K562 (cell line): ENCODE measurements around the gene ARL2. TPM values are rescaled to one million over a fixed set of nuclear protein-coding genes. Genes with fewer than 3 reads are reported as not detected.
A peak's percentile ranks its signal among the peaks of the same experiment; 100 is the strongest.

Source experiments
- ATAC-seq: fragments of 200-7000 bp; cut with Tn5 transposase; 3 replicates; pipeline ENCODE4 v1.9.1; 2020; ENCODE audit warnings: moderate library complexity
- BruUV-seq: library from RNA; stranded (reverse); fragments of 400-500 nt; replicated peaks from 2 replicates; lab custom pipeline; 2021; lab: Mats Ljungman, UMichigan
- CTCF ChIA-PET: fragments of 300-600 bp; formaldehyde crosslinking; extraction: SDS; loops from one replicate; lab custom pipeline; 2021; ENCODE audit warnings: low intra/inter-chr PET ratio; lab: Yijun Ruan, JAX
- POLR2A ChIA-PET: fragments of 300-600, 350-650 bp; sonication (Branson Sonifier 250); formaldehyde crosslinking; extraction: SDS; loops from one replicate; lab custom pipeline; 2021; ENCODE audit warnings: antibody characterized with exemption, inconsistent platforms; lab: Yijun Ruan, JAX
- DNase-seq, 4 experiments: peaks; one replicate each; pipeline versions ENCODE4 v3.0.0 to v3.0.0-alpha.2; 2011 to 2018; ENCODE audit warnings: low spot score in 3 of 4, mixed read lengths in 3 of 4; ENCODE audit errors: extremely low read depth in 1 of 4
- FAIRE-seq: peaks from 2 replicates; lab custom pipeline; 2011; peaks lifted over from hg19 to GRCh38; lab: Jason Lieb, UNC
- H2AFZ ChIP-seq: 2 replicates; pipeline ENCODE4 v1.6.0; 2011; ENCODE audit warnings: low read depth, low read length, control low read depth, inconsistent platforms
- H3K27ac ChIP-seq: fragments of 200-600 bp; 3 replicates; pipeline ENCODE4 v1.8.0; 2011; ENCODE audit warnings: low read depth, mild to moderate bottlenecking, control low read depth, inconsistent platforms, low read length, moderate library complexity, mixed read lengths; ENCODE audit errors: extremely low read depth
- H3K27me3 ChIP-seq, 2 experiments: fragments of 300-600 bp in 1 of 2; 2 replicates in 1 of 2; 3 replicates in 1 of 2; pipeline versions ENCODE4 v1.6.0 to v1.8.0; 2011; ENCODE audit warnings: inconsistent platforms in 2 of 2, low read length in 2 of 2, mild to moderate bottlenecking in 1 of 2, mixed read lengths in 1 of 2, moderate library complexity in 1 of 2; ENCODE audit not compliant: control insufficient read depth in 2 of 2, insufficient read depth in 2 of 2
- H3K36me3 ChIP-seq: fragments of 300-600 bp; 3 replicates; pipeline ENCODE4 v1.8.0; 2011; ENCODE audit warnings: mild to moderate bottlenecking, low read length, inconsistent platforms; ENCODE audit not compliant: control insufficient read depth, insufficient read depth
- H3K4me1 ChIP-seq, 2 experiments: fragments of 200-600 bp in 1 of 2; replicated peaks in 1 of 2; 2 replicates in 1 of 2; 3 replicates in 1 of 2; pipeline versions ENCODE4 v1.5.1 to v1.8.0; 2011; ENCODE audit warnings: inconsistent platforms in 2 of 2, low read length in 2 of 2, mild to moderate bottlenecking in 1 of 2, mixed read lengths in 1 of 2, moderate library complexity in 1 of 2; ENCODE audit not compliant: control insufficient read depth in 2 of 2, insufficient read depth in 2 of 2
- H3K4me2 ChIP-seq: 2 replicates; pipeline ENCODE4 v1.6.1; 2011; ENCODE audit warnings: low read length, control low read depth, inconsistent platforms, mixed read lengths; ENCODE audit not compliant: insufficient read depth
- H3K4me3 ChIP-seq: fragments of 200-600 bp; sonication (generic), shearing (Covaris generic); 2 replicates; pipeline ENCODE4 v1.5.1; 2016; ENCODE audit warnings: control low read depth, inconsistent platforms
- H3K79me2 ChIP-seq: fragments of 200-600 bp; 3 replicates; pipeline ENCODE4 v1.8.0; 2011; ENCODE audit warnings: low read length, inconsistent platforms; ENCODE audit not compliant: control insufficient read depth, insufficient read depth
- H3K9ac ChIP-seq, 2 experiments: 2 replicates each; pipeline versions ENCODE4 v1.6.0 to v1.6.1; 2011; ENCODE audit warnings: low read depth in 2 of 2, low read length in 2 of 2, control low read depth in 1 of 2, inconsistent platforms in 1 of 2, mild to moderate bottlenecking in 1 of 2, mixed read lengths in 1 of 2; ENCODE audit not compliant: insufficient read depth in 1 of 2
- H3K9me1 ChIP-seq: one replicate; pipeline ENCODE4 v1.6.0; 2011; ENCODE audit warnings: inconsistent platforms, mild to moderate bottlenecking, low read length, moderate library complexity; ENCODE audit not compliant: control insufficient read depth, insufficient read depth
- H3K9me3 ChIP-seq: replicated peaks from 2 replicates; pipeline ENCODE4 v1.5.1; 2011; ENCODE audit warnings: low read depth, low read length, inconsistent platforms; ENCODE audit not compliant: control insufficient read depth, insufficient read depth
- H4K20me1 ChIP-seq: replicated peaks from 2 replicates; pipeline ENCODE4 v1.6.1; 2011; ENCODE audit warnings: low read length, inconsistent platforms, mixed read lengths; ENCODE audit not compliant: control insufficient read depth, insufficient read depth
- EWSR1 ChIP-seq: fragments of 450-650 bp; IDR thresholded peaks from 2 replicates; pipeline ENCODE4 v1.6.1; 2018; ENCODE audit warnings: borderline replicate concordance, mild to moderate bottlenecking, low read depth, moderate library complexity; ENCODE audit not compliant: partially characterized antibody
- HLTF ChIP-seq: fragments of 450-650 bp; IDR thresholded peaks from 2 replicates; pipeline ENCODE4 v1.6.1; 2016
- MYC ChIP-seq, 2 experiments: fragments of 250-450 bp in 1 of 2; sonication (Bioruptor Pico) in 1 of 2; IDR thresholded peaks; 2 replicates each; pipeline versions ENCODE4 v1.5.1 to v1.6.1; 2012 to 2021; ENCODE audit warnings: low read depth in 2 of 2, borderline replicate concordance in 1 of 2, improper control_type of control experiment in 1 of 2, low read length in 1 of 2, mild to moderate bottlenecking in 1 of 2, moderate library complexity in 1 of 2
- NCOA4 ChIP-seq: fragments of 450-650 bp; IDR thresholded peaks from 2 replicates; pipeline ENCODE4 v1.6.1; 2018; ENCODE audit warnings: mild to moderate bottlenecking; ENCODE audit not compliant: partially characterized antibody
- WGBS: fragments of 100-300 bp; shearing (Covaris generic); methylation state at CpG from one replicate; pipeline ENCODE4 v1.1.6; 2016; ENCODE audit warnings: low coverage, mixed read lengths; ENCODE audit not compliant: insufficient coverage; ENCODE audit errors: missing lambda C conversion rate; 5-methylcytosine and 5-hydroxymethylcytosine counted together
- in situ Hi-C: fragments of 300-500 bp; cut with MboI; formaldehyde crosslinking; loops from 4 replicates; pipeline ENCODE4 v1.15.0; 2018; ENCODE audit warnings: inconsistent platforms, mixed read lengths
- intact Hi-C: fragments of 100-400 bp; cut with micrococcal nuclease; formaldehyde crosslinking; loops from 2 replicates; pipeline ENCODE4 v1.14.2; 2022
- polyA plus RNA-seq, 8 experiments: library from polyadenylated mRNA; depleted of rRNA in 4 of 8; stranded (reverse) in 5 of 8; unstranded in 3 of 8; fragments of >200 nt; fragmentation: Nextera tagmentation in 2 of 8; fragmentation: Illumina TruSeq in 1 of 8; extraction: Ambion mirVana in 2 of 8; extraction: Trizol in 1 of 8; gene quantifications; 2 replicates each; pipeline versions ENCODE4 v1.2.1 to v1.2.3, GENCODE V29; 2011 to 2014; ENCODE audit warnings: inconsistent platforms in 1 of 8, missing spikeins in 1 of 8
- total RNA-seq, 7 experiments: library from RNA; depleted of rRNA in 6 of 7; stranded (reverse); fragments of >200 nt in 6 of 7; fragmentation: Illumina TruSeq in 2 of 7; extraction: Trizol in 2 of 7; gene quantifications; 2 replicates each; pipeline versions ENCODE4 v1.2.1 to v1.2.3, GENCODE V29; 2011 to 2021; ENCODE audit warnings: low replicate concordance in 1 of 7
- TF ChIP-seq, protein P1 (sequence below), 2 experiments: fragments of 150-350 bp in 1 of 2; IDR thresholded peaks; 2 replicates each; pipeline ENCODE4 v1.6.1; 2012 to 2016; ENCODE audit warnings: low read depth in 2 of 2, low read length in 2 of 2, mild to moderate bottlenecking in 1 of 2, moderate library complexity in 1 of 2
- TF ChIP-seq, protein P2 (sequence below): fragments of 450-650 bp; IDR thresholded peaks from 2 replicates; pipeline ENCODE4 v1.6.1; 2016; ENCODE audit warnings: low read depth

ARL2 gene
- total and polyA plus RNA-seq, 9 of the 15 experiments (the other 6 are each of a cell fraction or from before 2014, with no cell fraction given) = 5.7 to 154 (median 92.2) TPM

DNA sequence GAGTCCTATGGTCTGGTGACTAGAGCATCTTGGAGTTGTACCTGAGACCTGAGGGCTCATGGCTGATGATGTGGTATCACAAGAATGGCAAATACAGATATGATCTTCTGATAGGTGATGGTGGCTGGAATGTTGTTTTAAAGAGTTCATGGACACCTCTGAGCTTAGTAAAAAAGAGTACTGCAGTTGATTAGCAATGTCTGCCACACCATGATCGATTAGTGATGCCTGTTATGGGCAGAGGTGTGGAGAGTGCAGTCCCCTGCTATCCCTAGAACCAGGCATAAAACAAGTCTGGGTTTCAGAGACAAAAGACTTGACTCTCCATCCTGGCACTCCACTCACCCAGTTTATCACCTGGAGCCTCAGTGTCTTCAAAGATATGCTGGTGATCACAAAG lies 15.8 kb upstream of the ARL2 start (continued):
- TF ChIP-seq NCOA4 = peak; percentile 94
- TF ChIP-seq, protein P1, sequence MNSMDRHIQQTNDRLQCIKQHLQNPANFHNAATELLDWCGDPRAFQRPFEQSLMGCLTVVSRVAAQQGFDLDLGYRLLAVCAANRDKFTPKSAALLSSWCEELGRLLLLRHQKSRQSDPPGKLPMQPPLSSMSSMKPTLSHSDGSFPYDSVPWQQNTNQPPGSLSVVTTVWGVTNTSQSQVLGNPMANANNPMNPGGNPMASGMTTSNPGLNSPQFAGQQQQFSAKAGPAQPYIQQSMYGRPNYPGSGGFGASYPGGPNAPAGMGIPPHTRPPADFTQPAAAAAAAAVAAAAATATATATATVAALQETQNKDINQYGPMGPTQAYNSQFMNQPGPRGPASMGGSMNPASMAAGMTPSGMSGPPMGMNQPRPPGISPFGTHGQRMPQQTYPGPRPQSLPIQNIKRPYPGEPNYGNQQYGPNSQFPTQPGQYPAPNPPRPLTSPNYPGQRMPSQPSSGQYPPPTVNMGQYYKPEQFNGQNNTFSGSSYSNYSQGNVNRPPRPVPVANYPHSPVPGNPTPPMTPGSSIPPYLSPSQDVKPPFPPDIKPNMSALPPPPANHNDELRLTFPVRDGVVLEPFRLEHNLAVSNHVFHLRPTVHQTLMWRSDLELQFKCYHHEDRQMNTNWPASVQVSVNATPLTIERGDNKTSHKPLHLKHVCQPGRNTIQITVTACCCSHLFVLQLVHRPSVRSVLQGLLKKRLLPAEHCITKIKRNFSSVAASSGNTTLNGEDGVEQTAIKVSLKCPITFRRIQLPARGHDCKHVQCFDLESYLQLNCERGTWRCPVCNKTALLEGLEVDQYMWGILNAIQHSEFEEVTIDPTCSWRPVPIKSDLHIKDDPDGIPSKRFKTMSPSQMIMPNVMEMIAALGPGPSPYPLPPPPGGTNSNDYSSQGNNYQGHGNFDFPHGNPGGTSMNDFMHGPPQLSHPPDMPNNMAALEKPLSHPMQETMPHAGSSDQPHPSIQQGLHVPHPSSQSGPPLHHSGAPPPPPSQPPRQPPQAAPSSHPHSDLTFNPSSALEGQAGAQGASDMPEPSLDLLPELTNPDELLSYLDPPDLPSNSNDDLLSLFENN (IDR thresholded peaks at IDR 0.05; ENCODE audit: low read depth in 2 of 2, low read length in 2 of 2) = peak in 1 of 2 experiments; percentile 95; a peak in 2 of 4 replicates

DNA sequence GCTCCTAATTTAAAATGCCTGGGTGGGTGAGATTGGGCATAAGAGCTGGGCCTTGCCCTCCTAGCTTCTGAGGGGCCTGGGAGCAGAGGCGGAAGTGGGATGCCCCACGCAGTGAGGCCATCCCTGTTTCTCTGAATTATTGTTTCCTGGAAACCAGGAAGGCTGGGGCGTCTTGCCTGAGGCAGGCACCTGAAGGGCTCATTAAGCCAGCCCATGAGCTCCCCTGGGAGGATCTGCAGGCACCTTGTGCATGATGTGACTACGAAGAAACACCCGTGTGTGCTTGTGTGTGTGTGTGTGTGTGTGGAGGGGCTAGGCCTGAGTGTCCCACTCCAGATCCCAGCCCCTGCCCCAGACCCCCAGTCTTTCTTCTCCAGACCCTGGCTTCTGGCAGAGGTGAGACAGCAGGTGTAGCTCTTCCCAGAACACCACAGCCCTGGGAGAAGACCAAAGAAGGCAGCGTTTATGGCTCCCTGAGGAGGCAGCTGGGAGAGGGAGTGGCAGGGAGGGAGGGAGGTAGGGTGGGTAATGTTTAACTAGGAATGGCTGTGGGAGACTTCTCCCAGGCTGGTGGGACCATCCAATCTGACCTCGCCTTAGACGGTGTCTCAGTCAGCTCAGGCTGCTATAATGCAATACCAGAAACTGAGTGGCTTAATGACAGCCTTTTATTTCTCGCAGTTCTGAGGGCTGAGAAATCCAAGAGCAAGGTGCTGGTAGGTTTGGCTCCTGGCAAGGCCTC lies 15.1 kb upstream of the ARL2 start:
- Histone ChIP-seq H3K4me3 (0 out of 2 replicates have a peak overlapping the region, but pooled peaks have one; percentile 5), H3K27me3 (no peaks in the 10 kb centered on the region), H3K9me1 (no peaks in the 10 kb centered on the region), H3K4me1 (peaks cover 23% of the 10 kb centered on the region in 2 experiments; a peak in 4 of 5 replicates), H3K36me3 (no peaks in the 10 kb centered on the region), H2AFZ (peak overlapping the region; percentile 81), H3K9me3 (no peaks in the 10 kb centered on the region), H3K27ac (peak overlapping the region; percentile 55), H3K9ac (peak overlapping the region; percentile 42 to 84), H3K4me2 (peak overlapping the region; percentile 68), H3K79me2 (no peaks in the 10 kb centered on the region), H4K20me1 (no peaks in the 10 kb centered on the region)
- ATAC-seq (no peak), DNase-seq (peak in 2 of 4 experiments; percentile 59 to 72), FAIRE-seq (peak; percentile 81)
- BruUV-seq = no TSS peak
- 31% methylated on average over 9 of the region's 9 CpGs for WGBS
- ChIA-PET CTCF (no interaction called here), POLR2A (interaction anchor here (0.7 to 1.4 kb wide), 5 partner anchors 10 to 424 kb away, joined by 3 to 6 read pairs (median 4); partner anchors contain the start of genes ARL2 and NEAT1)
- in situ Hi-C loops = loop anchor here (5.0 kb wide), 1 partner anchor 152 kb away; no protein-coding TSS in a partner anchor
- intact Hi-C loops = no loop called here
- TF ChIP-seq HLTF (no peak), MYC (IDR thresholded peaks at IDR 0.05; ENCODE audit: low read depth, low read length) (no peak), MYC (CRISPR knock-in tag; IDR thresholded peaks at IDR 0.05; ENCODE audit: borderline replicate concordance, low read depth) (no peak), EWSR1 (no peak)
- TF ChIP-seq, protein P2, sequence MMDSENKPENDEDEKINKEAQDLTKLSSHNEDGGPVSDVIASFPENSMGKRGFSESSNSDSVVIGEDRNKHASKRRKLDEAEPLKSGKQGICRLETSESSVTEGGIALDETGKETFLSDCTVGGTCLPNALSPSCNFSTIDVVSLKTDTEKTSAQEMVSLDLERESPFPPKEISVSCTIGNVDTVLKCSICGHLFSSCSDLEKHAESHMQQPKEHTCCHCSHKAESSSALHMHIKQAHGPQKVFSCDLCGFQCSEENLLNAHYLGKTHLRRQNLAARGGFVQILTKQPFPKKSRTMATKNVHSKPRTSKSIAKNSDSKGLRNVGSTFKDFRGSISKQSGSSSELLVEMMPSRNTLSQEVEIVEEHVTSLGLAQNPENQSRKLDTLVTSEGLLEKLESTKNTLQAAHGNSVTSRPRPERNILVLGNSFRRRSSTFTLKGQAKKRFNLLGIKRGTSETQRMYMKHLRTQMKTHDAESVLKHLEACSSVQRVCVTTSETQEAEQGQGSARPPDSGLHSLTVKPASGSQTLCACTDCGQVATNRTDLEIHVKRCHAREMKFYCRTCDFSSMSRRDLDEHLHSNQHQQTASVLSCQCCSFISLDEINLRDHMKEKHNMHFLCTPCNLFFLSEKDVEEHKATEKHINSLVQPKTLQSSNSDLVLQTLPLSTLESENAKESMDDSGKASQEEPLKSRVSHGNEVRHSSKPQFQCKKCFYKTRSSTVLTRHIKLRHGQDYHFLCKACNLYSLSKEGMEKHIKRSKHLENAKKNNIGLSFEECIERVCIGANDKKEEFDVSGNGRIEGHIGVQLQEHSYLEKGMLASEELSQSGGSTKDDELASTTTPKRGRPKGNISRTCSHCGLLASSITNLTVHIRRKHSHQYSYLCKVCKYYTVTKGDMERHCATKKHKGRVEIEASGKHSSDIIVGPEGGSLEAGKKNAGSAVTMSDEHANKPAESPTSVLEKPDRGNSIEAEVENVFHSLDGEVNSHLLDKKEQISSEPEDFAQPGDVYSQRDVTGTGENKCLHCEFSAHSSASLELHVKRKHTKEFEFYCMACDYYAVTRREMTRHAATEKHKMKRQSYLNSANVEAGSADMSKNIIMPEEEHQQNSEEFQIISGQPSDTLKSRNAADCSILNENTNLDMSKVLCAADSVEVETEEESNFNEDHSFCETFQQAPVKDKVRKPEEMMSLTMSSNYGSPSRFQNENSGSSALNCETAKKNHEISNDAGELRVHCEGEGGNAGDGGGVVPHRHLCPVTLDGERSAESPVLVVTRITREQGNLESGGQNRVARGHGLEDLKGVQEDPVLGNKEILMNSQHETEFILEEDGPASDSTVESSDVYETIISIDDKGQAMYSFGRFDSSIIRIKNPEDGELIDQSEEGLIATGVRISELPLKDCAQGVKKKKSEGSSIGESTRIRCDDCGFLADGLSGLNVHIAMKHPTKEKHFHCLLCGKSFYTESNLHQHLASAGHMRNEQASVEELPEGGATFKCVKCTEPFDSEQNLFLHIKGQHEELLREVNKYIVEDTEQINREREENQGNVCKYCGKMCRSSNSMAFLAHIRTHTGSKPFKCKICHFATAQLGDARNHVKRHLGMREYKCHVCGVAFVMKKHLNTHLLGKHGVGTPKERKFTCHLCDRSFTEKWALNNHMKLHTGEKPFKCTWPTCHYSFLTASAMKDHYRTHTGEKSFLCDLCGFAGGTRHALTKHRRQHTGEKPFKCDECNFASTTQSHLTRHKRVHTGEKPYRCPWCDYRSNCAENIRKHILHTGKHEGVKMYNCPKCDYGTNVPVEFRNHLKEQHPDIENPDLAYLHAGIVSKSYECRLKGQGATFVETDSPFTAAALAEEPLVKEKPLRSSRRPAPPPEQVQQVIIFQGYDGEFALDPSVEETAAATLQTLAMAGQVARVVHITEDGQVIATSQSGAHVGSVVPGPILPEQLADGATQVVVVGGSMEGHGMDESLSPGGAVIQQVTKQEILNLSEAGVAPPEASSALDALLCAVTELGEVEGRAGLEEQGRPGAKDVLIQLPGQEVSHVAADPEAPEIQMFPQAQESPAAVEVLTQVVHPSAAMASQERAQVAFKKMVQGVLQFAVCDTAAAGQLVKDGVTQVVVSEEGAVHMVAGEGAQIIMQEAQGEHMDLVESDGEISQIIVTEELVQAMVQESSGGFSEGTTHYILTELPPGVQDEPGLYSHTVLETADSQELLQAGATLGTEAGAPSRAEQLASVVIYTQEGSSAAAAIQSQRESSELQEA = no peak
